SH-SY5Y (cell line): ENCODE results near the gene NHP2.

ENCODE experiments used
- GATA2 ChIP-seq: IDR thresholded peaks from 2 replicates; pipeline ENCODE4 v1.6.1; 2011; ENCODE audit warnings: mild to moderate bottlenecking, low read depth, low read length
- GATA3 ChIP-seq: IDR thresholded peaks from 2 replicates; pipeline ENCODE4 v1.6.1; 2011; ENCODE audit warnings: low read depth, mild to moderate bottlenecking, low read length, moderate library complexity

DNA sequence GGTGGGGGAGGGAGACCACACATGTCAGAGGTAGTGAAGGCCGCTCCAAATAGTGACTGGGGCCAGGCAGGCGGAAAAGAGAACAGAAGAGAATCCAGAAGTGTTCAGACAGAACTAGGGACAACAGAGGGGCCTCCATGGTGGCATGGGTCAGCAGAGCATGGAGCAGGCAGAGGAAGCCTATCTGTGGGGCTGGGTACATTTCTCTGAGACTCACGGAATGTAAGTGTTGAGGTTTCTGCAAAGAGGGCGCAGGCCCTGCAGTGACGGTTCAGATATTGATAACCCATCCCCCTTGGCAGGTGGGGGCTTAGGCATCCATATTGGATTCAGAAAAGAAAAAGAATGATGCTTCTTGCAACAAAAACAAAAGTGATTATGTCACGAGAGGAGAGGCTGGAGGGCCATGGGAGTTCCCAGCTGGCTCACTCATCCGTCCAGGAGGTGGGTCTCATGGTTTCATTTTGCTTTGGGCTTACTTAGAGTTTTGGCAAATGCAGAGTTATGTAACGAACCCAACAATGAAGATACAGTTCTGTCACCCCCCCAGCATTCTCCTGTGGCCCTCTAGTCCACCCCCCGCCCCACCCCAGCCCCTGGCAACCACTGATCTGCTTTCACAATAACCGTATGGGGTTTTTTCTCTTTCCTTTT, 28.3 kb downstream of the NHP2 start:
- TF ChIP-seq GATA2 (no peak), GATA3 (no peak)
